ENCODE measurements around the gene EFCC1. TPM values are rescaled to one million over a fixed set of nuclear protein-coding genes. Genes with fewer than 3 reads are reported as not detected.

EFCC1 gene
- total and polyA plus RNA-seq, 2 donors from 2014 or later, result 2.4 to 3.7 TPM

- no peaks in the 10 kb centered on the region for H3K36me3 ChIP-seq (ENCODE audit: control insufficient read depth in 2 of 3, insufficient read depth in 3 of 3, low read length in 3 of 3)
- no peak overlapping the region for H3K4me3 ChIP-seq (ENCODE audit: low read length in 3 of 3)
- DNase-seq (no peak), FAIRE-seq (no peak)
- H3K4me1 ChIP-seq (ENCODE audit: control insufficient read depth in 2 of 3, insufficient read depth in 2 of 3, low read depth in 1 of 3, low read length in 3 of 3), result peaks cover 0 to 5% (median 4%) of the 10 kb centered on the region in 3 donors
- TF ChIP-seq CTCF (IDR thresholded peaks at IDR 0.05; ENCODE audit: borderline replicate concordance, extremely low read depth, insufficient read depth), result no peak
- peaks cover 0 to 3% (median 0%) of the 10 kb centered on the region in 3 donors for H3K9me3 ChIP-seq (ENCODE audit: control insufficient read depth in 2 of 3, insufficient read depth in 1 of 3, low read length in 3 of 3)
- no peak overlapping the region for H3K27ac ChIP-seq (ENCODE audit: low read depth in 2 of 2, low read length in 2 of 2)
- H3K27me3 ChIP-seq (ENCODE audit: control insufficient read depth, insufficient read depth, low read length), result no peaks in the 10 kb centered on the region
- intact Hi-C loops (cut with DNase I), result no loop called here
- H3K9ac ChIP-seq (ENCODE audit: low read length in 3 of 3), result no peak overlapping the region
These were observed 45.8 kb downstream of the EFCC1 start for GRCh38 chr3:129046732-129047552.

GRCh38 chr3:129047553-129047839, 46.4 kb downstream of the EFCC1 start:
- no peak for FAIRE-seq

GRCh38 chr3:129050556-129051295, 49.6 kb downstream of the EFCC1 start:
- no peak for TF ChIP-seq CTCF (IDR thresholded peaks at IDR 0.05; ENCODE audit: borderline replicate concordance, extremely low read depth, insufficient read depth)
- Histone ChIP-seq H3K4me1 (ENCODE audit: control insufficient read depth in 2 of 3, insufficient read depth in 2 of 3, low read depth in 1 of 3, low read length in 3 of 3) (peaks cover 0 to 15% (median 7%) of the 10 kb centered on the region in 3 donors), H3K9me3 (ENCODE audit: control insufficient read depth in 2 of 3, insufficient read depth in 1 of 3, low read length in 3 of 3) (peaks cover 0 to 3% (median 0%) of the 10 kb centered on the region in 3 donors), H3K27ac (ENCODE audit: low read depth in 2 of 2, low read length in 2 of 2) (no peak overlapping the region), H3K4me3 (ENCODE audit: low read length in 3 of 3) (no peak overlapping the region), H3K9ac (ENCODE audit: low read length in 3 of 3) (no peak overlapping the region), H3K36me3 (ENCODE audit: control insufficient read depth in 2 of 3, insufficient read depth in 3 of 3, low read length in 3 of 3) (no peaks in the 10 kb centered on the region), H3K27me3 (ENCODE audit: control insufficient read depth, insufficient read depth, low read length) (no peaks in the 10 kb centered on the region)
- DNase-seq, result no peak
- FAIRE-seq, result no peak
- intact Hi-C loops (cut with DNase I), result no loop called here

More at GRCh38 chr3:129047553-129047839, 46.4 kb downstream of the EFCC1 start:
- no peak overlapping the region for H3K27ac ChIP-seq (ENCODE audit: low read depth in 2 of 2, low read length in 2 of 2)
- H3K9me3 ChIP-seq (ENCODE audit: control insufficient read depth in 2 of 3, insufficient read depth in 1 of 3, low read length in 3 of 3), result peaks cover 0 to 3% (median 0%) of the 10 kb centered on the region in 3 donors
- no peaks in the 10 kb centered on the region for H3K36me3 ChIP-seq (ENCODE audit: control insufficient read depth in 2 of 3, insufficient read depth in 3 of 3, low read length in 3 of 3)
- H3K4me3 ChIP-seq (ENCODE audit: low read length in 3 of 3), result no peak overlapping the region
- peak in 1 of 5 donors; percentile 29 for DNase-seq
- no peak for TF ChIP-seq CTCF (IDR thresholded peaks at IDR 0.05; ENCODE audit: borderline replicate concordance, extremely low read depth, insufficient read depth)
- no peaks in the 10 kb centered on the region for H3K27me3 ChIP-seq (ENCODE audit: control insufficient read depth, insufficient read depth, low read length)
- no peak overlapping the region for H3K9ac ChIP-seq (ENCODE audit: low read length in 3 of 3)
- H3K4me1 ChIP-seq (ENCODE audit: control insufficient read depth in 2 of 3, insufficient read depth in 2 of 3, low read depth in 1 of 3, low read length in 3 of 3), result peaks cover 0 to 9% (median 7%) of the 10 kb centered on the region in 3 donors
- intact Hi-C loops (cut with DNase I), result no loop called here
